Measurements from ENCODE around the gene CD2BP2.

DNA sequence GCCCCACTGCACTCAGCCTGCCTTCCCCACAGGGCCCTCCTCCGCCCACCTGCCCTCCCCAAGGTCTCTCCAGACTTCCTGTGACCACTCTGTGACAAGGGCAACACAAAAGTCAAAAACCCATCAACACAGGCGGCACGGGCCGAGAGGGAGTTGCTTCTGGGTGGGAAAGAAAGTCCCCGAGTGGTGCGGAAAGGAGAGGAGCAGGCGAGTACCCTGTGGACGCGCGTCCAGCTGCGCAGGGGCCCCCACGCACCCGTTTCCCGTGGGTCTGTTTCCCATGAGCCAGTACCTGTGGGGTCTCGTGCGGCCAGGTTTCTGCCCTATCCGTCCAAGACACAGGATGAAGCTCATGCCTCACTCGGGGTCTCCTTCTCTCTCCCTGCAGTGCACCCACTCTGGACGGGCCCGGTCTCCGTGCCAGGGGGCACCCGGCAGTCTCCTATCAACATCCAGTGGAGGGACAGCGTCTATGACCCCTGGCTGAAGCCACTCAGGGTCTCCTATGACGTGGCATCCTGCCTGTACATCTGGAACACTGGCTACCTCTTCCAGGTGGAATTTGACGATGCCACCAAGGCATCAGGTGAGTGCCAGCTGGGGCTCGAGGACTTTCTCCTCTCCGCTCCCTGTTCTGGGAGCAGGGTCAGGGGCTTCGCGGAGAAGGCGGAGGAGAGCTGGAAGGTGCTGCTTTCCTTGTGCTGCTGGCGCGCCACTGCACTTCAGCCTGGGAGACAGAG, 12.2 kb downstream of the CD2BP2 start:
- TF ChIP-seq, protein P1, sequence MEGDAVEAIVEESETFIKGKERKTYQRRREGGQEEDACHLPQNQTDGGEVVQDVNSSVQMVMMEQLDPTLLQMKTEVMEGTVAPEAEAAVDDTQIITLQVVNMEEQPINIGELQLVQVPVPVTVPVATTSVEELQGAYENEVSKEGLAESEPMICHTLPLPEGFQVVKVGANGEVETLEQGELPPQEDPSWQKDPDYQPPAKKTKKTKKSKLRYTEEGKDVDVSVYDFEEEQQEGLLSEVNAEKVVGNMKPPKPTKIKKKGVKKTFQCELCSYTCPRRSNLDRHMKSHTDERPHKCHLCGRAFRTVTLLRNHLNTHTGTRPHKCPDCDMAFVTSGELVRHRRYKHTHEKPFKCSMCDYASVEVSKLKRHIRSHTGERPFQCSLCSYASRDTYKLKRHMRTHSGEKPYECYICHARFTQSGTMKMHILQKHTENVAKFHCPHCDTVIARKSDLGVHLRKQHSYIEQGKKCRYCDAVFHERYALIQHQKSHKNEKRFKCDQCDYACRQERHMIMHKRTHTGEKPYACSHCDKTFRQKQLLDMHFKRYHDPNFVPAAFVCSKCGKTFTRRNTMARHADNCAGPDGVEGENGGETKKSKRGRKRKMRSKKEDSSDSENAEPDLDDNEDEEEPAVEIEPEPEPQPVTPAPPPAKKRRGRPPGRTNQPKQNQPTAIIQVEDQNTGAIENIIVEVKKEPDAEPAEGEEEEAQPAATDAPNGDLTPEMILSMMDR (IDR thresholded peaks at IDR 0.05): no peak
- no peak for TF ChIP-seq POLR2A (IDR thresholded peaks at IDR 0.05)

All from lower leg skin (tissue), 3 donors.